Lung microvascular endothelial cell (primary cell): ENCODE measurements around the gene HOXD12. TPM values are rescaled to one million over a fixed set of nuclear protein-coding genes. Genes with fewer than 3 reads are reported as not detected.

ENCODE experiments used
- DNase-seq, 2 donors: peaks; one replicate each; pipeline versions ENCODE4 v3.0.0 to v3.0.0-alpha.2; 2010; ENCODE audit warnings: low read depth in 2 of 2
- total RNA-seq: library from RNA; depleted of rRNA; stranded (reverse); fragments of >200 nt; gene quantifications from 2 replicates; pipeline ENCODE4 v1.2.1, GENCODE V29; 2014

Gene HOXD12
- total RNA-seq, 1 donor from 2014 or later = not detected

DNA sequence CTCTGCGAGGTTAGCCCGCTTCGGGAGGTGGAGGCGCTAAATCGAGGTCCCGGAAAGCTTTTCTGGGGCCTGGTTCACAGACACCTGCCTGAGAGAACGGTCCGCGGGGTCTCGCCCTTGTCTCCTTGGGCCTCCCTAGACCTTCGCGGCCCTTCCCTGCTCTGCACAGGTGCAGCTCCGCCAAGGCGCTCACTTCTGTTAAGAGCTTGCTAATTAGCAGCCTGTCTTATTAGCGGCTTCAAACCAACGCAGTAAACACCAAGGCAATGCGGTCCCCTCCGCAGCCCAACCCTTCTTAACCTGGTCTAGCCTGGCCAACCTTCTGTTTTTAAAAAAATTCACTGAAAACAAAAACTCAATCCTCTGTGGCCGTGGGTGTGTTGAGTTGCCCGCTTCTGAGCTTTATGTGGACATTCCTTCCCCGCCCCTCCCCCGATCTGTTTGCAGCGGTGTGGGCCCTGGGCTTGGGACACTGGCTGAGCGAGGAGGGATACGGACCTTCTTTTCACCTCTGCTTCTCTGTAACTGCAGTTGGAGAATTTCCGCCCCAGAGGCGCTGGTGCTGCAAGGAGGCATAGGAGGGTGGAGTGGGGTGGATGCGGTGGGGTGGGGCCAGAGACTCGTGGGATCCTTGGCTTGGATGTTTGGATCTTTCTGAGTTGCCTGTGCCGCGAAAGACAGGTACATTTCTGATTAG lies 48.4 kb downstream of the HOXD12 start:
- no peak for DNase-seq

DNA sequence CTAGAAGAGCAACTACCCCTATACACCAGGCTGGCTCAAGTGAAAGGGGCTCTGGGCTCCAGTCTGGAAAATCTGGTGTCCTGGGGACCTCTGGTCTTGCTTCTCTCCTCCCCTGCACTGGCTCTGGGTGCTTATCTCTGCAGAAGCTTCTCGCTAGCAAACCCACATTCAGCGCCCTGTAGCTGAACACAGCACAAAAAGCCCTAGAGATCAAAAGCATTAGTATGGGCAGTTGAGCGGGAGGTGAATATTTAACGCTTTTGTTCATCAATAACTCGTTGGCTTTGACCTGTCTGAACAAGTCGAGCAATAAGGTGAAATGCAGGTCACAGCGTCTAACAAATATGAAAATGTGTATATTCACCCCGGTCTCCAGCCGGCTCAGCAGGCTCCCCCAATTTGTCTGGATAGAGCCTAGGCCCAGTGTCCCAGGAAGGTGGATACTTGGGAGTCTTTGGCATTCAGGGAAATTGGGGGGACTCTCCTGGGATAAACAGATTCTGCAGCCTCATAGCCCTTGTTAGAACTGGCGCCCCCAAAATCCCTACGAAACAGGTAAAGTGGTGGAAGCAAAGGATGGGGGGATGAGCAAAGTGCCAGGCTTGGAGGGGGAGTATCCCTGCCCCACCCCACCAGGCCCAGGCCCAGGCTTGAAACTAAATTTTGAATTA lies 49.3 kb downstream of the HOXD12 start:
- no peak for DNase-seq

DNA sequence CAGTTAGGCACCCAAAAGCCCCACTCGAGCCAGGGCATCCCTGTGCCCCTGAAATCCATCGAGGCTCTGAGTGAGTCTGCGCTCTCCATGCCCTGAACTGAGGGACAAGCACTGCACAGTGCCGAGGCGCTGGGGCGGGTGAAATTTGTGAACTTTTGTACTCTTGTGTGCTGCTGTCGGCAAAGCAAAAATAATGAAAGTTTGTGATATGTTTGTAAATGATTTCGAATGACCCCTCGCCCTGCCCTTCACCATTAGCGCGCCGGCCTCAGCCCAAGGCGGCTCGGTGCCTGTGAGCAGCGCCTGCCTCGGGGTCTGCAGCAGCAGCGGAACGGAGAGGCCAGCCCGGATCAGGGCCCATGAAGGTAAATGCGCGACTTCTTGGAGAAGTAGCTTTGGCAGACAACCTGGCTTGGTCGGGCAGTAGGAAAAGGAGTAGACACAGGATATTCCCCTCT lies 49.9 kb downstream of the HOXD12 start:
- no peak for DNase-seq

DNA sequence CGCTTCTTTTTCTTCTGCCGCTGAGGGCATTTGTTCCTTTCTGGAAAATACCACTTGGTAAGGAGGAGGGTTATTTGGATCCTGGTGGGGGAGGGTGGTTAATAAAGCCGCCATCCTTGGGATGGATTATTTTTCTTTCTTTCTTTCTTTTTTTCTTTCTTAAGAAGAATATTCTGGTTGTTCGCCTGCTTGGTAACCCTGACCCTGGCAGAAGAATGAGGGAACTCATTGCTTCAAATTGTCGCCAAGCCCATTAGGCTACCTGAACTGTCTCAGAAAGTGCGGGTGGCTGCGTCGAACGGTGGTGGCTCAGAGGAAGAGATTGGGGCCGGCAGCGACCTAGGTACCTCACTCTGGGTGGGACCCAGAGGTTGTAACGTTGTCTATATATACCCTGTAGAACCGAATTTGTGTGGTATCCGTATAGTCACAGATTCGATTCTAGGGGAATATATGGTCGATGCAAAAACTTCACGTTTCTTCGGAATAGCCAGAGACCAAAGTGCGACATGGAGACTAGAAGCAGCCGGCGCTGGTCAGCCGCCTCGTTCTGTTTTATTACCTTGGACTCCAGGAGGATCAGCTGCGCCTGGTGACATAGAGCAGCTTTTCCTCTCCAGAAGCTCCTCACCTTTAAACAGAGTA lies 50.5 kb downstream of the HOXD12 start:
- DNase-seq = no peak

DNA sequence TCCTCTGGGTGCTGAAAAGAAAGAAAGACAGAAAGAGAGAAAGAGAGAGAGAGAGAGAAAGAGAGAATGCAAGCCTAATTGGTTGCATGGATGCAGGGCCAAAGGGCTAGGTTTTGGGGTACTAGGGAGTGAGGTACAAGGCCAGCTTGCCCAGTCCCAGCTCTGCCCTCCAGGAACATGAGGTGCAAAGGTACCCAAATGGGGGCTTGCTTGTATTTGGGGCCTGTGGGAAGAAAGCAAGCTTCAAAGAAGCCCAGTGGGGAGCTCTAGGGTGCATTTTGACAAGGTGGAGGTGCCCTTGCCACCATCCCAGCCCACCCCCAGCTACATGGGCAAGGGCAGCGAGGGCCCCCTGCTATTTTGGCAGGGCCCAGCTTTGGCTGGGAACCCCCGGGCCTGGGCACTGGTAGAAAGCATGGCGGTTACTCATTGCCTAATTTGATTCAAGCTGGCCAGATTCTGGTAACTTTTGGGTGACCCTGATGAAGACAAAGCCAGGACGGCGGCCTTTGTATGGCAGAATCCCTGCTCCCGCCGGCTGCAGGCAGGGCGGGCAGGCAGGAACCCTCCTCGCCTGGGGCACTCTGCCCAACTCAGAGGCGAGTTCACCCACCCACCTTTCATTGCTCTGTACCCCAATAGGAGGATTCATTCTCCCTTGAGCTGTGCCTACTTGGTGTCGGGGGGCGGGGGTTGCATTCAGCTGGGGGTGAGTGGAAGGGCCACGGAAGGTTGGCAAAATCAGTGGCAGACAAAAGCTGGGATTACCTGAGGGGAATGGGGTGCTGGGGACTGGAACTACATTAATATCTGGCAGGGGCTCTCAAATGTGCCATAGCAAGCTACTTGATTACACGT lies 51.2 kb downstream of the HOXD12 start:
- DNase-seq = no peak

DNA sequence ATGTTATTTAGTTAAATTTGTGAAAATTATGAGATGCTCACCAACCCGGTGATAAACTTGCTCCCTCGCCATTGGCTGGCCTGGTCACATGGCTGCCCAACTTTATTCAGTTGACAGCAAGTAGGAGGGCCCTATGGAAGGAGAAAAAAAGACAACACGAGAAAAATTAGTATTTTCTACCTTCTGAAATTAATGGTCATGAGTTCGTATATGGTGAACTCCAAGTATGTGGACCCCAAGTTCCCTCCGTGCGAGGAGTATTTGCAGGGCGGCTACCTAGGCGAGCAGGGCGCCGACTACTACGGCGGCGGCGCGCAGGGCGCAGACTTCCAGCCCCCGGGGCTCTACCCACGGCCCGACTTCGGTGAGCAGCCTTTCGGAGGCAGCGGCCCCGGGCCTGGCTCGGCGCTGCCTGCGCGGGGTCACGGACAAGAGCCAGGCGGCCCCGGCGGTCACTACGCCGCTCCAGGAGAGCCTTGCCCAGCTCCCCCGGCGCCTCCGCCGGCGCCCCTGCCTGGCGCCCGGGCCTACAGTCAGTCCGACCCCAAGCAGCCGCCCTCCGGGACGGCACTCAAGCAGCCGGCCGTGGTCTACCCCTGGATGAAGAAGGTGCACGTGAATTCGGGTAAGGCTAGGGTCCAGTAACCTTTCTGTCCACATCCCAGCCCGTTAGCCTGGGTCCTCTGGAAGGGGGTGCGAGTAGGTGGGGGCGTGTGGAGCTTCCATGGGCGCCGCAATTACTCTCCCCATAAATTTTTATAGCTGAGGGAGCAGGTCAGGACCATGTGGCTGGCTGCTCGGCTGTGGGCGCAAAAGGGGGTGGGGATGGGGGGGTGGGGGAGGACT lies 52.1 kb downstream of the HOXD12 start, which contains the start of gene HOXD4:
HOXD4 (plus strand) TSS at position 109 of the 846 bp plus-strand sequence; CDS start at position 193, 84 bp downstream.
- no peak for DNase-seq

Other genes starting within 250 kb of the HOXD12 start
- 5.2 and 5.8 TPM in 2 replicates for gene LNPK, start 97.5 kb upstream of the HOXD12 start, total RNA-seq
- gene EVX2, start 15.8 kb upstream of the HOXD12 start, total RNA-seq = not detected in 2 replicates
- not detected in 2 replicates for gene HOXD13, start 7.1 kb upstream of the HOXD12 start, total RNA-seq
- gene HOXD11, start 7.5 kb downstream of the HOXD12 start, total RNA-seq = not detected in 2 replicates
- 4.0 and 4.4 TPM in 2 replicates for gene HOXD10, start 17.0 kb downstream of the HOXD12 start, total RNA-seq
- 15.3 and 23.8 TPM in 2 replicates for gene HOXD9, start 22.9 kb downstream of the HOXD12 start, total RNA-seq
- gene HOXD8, start 29.9 kb downstream of the HOXD12 start, total RNA-seq = 15.5 and 27.4 TPM in 2 replicates
- gene HOXD4, start 51.8 kb downstream of the HOXD12 start, total RNA-seq = 1.3 and 4.4 TPM in 2 replicates
- 6.5 and 15.9 TPM in 2 replicates for gene HOXD3, start 57.5 kb downstream of the HOXD12 start, total RNA-seq
- 6.1 and 6.7 TPM in 2 replicates for gene HOXD1, start 88.9 kb downstream of the HOXD12 start, total RNA-seq
- gene MTX2, start 169.6 kb downstream of the HOXD12 start, total RNA-seq = 24.4 and 31.7 TPM in 2 replicates